ENCODE results near the gene PARS2. TPM values are rescaled to one million over a fixed set of nuclear protein-coding genes. Genes with fewer than 3 reads are reported as not detected.

Gene PARS2
- total and polyA plus RNA-seq, 4 donors, result 2.1 to 4.1 (median 3.3) TPM

DNA sequence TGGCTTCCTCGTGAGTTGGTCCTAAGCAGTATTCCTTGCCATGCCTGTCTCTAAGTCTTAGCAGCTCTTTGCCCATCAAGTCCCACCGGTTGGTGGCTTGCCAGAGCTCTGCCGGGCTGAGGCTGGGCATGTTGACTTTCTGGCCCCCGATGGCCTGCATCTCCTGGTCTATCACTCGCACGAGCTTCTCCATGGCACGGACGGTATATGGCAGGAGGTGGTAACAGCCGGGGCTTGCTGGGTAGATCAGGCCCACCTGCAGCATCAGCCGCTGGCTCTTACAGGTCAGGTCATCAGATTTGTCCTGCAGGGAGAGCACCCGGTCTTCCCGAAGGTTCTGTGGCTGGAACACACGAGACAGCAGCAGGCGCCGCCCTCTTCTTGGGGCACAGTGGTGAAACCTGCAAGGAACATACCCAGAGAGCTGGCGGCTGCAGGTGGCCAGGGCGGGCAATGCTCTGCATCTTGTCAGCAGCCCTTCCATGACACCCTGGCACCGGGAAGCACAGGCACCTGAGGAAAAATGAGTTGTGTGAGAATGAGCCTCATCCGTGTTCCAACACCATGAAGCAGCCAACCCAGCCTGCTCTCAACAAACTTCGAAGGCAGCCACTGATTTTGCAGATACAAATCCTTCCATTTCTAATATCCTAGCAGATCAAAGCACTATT lies 5.5 kb downstream of the PARS2 start:
- Histone ChIP-seq H3K27ac (ENCODE audit: low read depth in 1 of 2, low read length in 2 of 2) (no peak overlapping the region), H3K36me3 (ENCODE audit: control insufficient read depth in 4 of 4, insufficient read depth in 3 of 4, low read depth in 1 of 4, low read length in 3 of 4) (peaks cover 0 to 18% (median 6%) of the 10 kb centered on the region in 4 donors), H3K9me3 (ENCODE audit: control insufficient read depth in 4 of 4, low read length in 3 of 4) (no peaks in the 10 kb centered on the region), H3K9ac (ENCODE audit: low read depth in 1 of 2, low read length in 2 of 2) (no peak overlapping the region), H3K27me3 (ENCODE audit: control insufficient read depth in 4 of 4, insufficient read depth in 4 of 4, low read length in 3 of 4) (no peaks in the 10 kb centered on the region), H3K4me1 (ENCODE audit: control insufficient read depth in 4 of 4, insufficient read depth in 4 of 4, low read length in 3 of 4) (peaks cover 0 to 5% (median 5%) of the 10 kb centered on the region in 4 donors), H3K4me3 (ENCODE audit: low read depth in 1 of 3, low read length in 3 of 3) (no peak overlapping the region)
- no peak for TF ChIP-seq SP1 (IDR thresholded peaks at IDR 0.05)
- no peak for TF ChIP-seq FOXA2 (IDR thresholded peaks at IDR 0.05)
- TF ChIP-seq, protein P1, sequence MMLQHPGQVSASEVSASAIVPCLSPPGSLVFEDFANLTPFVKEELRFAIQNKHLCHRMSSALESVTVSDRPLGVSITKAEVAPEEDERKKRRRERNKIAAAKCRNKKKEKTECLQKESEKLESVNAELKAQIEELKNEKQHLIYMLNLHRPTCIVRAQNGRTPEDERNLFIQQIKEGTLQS (IDR thresholded peaks at IDR 0.05), result no peak
- no peak for TF ChIP-seq HNF4G (IDR thresholded peaks at IDR 0.05)
- TF ChIP-seq RAD21 (IDR thresholded peaks at IDR 0.05), result no peak
- no peak for TF ChIP-seq GABPA (IDR thresholded peaks at IDR 0.05 in 1 of 2, conservative IDR thresholded peaks at IDR 0.05 in 1 of 2)
- TF ChIP-seq, protein P2, sequence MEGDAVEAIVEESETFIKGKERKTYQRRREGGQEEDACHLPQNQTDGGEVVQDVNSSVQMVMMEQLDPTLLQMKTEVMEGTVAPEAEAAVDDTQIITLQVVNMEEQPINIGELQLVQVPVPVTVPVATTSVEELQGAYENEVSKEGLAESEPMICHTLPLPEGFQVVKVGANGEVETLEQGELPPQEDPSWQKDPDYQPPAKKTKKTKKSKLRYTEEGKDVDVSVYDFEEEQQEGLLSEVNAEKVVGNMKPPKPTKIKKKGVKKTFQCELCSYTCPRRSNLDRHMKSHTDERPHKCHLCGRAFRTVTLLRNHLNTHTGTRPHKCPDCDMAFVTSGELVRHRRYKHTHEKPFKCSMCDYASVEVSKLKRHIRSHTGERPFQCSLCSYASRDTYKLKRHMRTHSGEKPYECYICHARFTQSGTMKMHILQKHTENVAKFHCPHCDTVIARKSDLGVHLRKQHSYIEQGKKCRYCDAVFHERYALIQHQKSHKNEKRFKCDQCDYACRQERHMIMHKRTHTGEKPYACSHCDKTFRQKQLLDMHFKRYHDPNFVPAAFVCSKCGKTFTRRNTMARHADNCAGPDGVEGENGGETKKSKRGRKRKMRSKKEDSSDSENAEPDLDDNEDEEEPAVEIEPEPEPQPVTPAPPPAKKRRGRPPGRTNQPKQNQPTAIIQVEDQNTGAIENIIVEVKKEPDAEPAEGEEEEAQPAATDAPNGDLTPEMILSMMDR (IDR thresholded peaks at IDR 0.05; ENCODE audit: low read depth, low read length, missing input control), result no peak
- no peak for TF ChIP-seq YY1 (IDR thresholded peaks at IDR 0.05)
- no peak for TF ChIP-seq HNF4A (conservative IDR thresholded peaks at IDR 0.05)
- TF ChIP-seq, protein P3, sequence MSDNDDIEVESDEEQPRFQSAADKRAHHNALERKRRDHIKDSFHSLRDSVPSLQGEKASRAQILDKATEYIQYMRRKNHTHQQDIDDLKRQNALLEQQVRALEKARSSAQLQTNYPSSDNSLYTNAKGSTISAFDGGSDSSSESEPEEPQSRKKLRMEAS (IDR thresholded peaks at IDR 0.05), result no peak
- TF ChIP-seq JUND (IDR thresholded peaks at IDR 0.05), result no peak
- no peak for TF ChIP-seq FOXA1 (IDR thresholded peaks at IDR 0.05)
- TF ChIP-seq NR2F2 (IDR thresholded peaks at IDR 0.05), result no peak
- no peak for TF ChIP-seq RXRA (IDR thresholded peaks at IDR 0.05)
- TF ChIP-seq EGR1 (IDR thresholded peaks at IDR 0.05; ENCODE audit: low read depth in 2 of 2), result no peak
- TF ChIP-seq, protein P4, sequence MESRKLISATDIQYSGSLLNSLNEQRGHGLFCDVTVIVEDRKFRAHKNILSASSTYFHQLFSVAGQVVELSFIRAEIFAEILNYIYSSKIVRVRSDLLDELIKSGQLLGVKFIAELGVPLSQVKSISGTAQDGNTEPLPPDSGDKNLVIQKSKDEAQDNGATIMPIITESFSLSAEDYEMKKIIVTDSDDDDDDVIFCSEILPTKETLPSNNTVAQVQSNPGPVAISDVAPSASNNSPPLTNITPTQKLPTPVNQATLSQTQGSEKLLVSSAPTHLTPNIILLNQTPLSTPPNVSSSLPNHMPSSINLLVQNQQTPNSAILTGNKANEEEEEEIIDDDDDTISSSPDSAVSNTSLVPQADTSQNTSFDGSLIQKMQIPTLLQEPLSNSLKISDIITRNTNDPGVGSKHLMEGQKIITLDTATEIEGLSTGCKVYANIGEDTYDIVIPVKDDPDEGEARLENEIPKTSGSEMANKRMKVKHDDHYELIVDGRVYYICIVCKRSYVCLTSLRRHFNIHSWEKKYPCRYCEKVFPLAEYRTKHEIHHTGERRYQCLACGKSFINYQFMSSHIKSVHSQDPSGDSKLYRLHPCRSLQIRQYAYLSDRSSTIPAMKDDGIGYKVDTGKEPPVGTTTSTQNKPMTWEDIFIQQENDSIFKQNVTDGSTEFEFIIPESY (IDR thresholded peaks at IDR 0.05), result no peak
- TF ChIP-seq, protein P5, sequence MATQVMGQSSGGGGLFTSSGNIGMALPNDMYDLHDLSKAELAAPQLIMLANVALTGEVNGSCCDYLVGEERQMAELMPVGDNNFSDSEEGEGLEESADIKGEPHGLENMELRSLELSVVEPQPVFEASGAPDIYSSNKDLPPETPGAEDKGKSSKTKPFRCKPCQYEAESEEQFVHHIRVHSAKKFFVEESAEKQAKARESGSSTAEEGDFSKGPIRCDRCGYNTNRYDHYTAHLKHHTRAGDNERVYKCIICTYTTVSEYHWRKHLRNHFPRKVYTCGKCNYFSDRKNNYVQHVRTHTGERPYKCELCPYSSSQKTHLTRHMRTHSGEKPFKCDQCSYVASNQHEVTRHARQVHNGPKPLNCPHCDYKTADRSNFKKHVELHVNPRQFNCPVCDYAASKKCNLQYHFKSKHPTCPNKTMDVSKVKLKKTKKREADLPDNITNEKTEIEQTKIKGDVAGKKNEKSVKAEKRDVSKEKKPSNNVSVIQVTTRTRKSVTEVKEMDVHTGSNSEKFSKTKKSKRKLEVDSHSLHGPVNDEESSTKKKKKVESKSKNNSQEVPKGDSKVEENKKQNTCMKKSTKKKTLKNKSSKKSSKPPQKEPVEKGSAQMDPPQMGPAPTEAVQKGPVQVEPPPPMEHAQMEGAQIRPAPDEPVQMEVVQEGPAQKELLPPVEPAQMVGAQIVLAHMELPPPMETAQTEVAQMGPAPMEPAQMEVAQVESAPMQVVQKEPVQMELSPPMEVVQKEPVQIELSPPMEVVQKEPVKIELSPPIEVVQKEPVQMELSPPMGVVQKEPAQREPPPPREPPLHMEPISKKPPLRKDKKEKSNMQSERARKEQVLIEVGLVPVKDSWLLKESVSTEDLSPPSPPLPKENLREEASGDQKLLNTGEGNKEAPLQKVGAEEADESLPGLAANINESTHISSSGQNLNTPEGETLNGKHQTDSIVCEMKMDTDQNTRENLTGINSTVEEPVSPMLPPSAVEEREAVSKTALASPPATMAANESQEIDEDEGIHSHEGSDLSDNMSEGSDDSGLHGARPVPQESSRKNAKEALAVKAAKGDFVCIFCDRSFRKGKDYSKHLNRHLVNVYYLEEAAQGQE (IDR thresholded peaks at IDR 0.05), result no peak
- TF ChIP-seq TAF1 (conservative IDR thresholded peaks at IDR 0.05), result no peak
- no peak for DNase-seq (ENCODE audit: low spot score)
- WGBS, result 96% methylated on average over 20 of the region's 20 CpGs

Measured in liver (tissue), 9 donors.